GM23338 (cell line): ENCODE results near the gene DIAPH1.

Experiments used
- CREB1 ChIP-seq: fragments of 250-450 bp; sonication (Bioruptor Pico); IDR thresholded peaks from 2 replicates; pipeline ENCODE4 v1.5.0; 2020; ENCODE audit warnings: low read depth, mild to moderate bottlenecking, moderate library complexity
- EZH2 ChIP-seq: fragments of 200-600 bp; sonication (generic); IDR thresholded peaks from one replicate; pipeline ENCODE4 v1.8.0; 2017; ENCODE audit warnings: antibody characterized with exemption, mild to moderate bottlenecking, low read depth; ENCODE audit not compliant: unreplicated experiment
- EZH2phosphoT487 ChIP-seq: fragments of 200-600 bp; sonication (generic); IDR thresholded peaks from one replicate; pipeline ENCODE4 v1.8.1; 2018; ENCODE audit warnings: antibody characterized with exemption; ENCODE audit not compliant: unreplicated experiment
- JUNB ChIP-seq: IDR thresholded peaks from one replicate; pipeline ENCODE4 v1.6.1; 2016; ENCODE audit warnings: antibody characterized with exemption; ENCODE audit not compliant: unreplicated experiment
- POLR2AphosphoS5 ChIP-seq: IDR thresholded peaks from 2 replicates; pipeline ENCODE4 v1.6.1; 2016; ENCODE audit warnings: antibody characterized with exemption, low read depth
- ZNF331 ChIP-seq: fragments of 250-450 bp; sonication (Bioruptor Pico); IDR thresholded peaks from 2 replicates; pipeline ENCODE4 v1.5.0; 2020; ENCODE audit warnings: low read depth, mild to moderate bottlenecking, moderate library complexity
- TF ChIP-seq, protein P1 (sequence below), 2 experiments: fragments of 200-600 bp in 1 of 2; sonication (generic) in 1 of 2; conservative IDR thresholded peaks; 2 replicates each; pipeline versions ENCODE4 v1.5.1 to v1.6.1; 2016 to 2017; ENCODE audit warnings: antibody characterized with exemption in 2 of 2, low read depth in 2 of 2, mild to moderate bottlenecking in 2 of 2, moderate library complexity in 1 of 2
- TF ChIP-seq, protein P2 (sequence below): IDR thresholded peaks from one replicate; pipeline ENCODE4 v1.6.1; 2018; ENCODE audit warnings: antibody characterized with exemption; ENCODE audit not compliant: unreplicated experiment

DNA sequence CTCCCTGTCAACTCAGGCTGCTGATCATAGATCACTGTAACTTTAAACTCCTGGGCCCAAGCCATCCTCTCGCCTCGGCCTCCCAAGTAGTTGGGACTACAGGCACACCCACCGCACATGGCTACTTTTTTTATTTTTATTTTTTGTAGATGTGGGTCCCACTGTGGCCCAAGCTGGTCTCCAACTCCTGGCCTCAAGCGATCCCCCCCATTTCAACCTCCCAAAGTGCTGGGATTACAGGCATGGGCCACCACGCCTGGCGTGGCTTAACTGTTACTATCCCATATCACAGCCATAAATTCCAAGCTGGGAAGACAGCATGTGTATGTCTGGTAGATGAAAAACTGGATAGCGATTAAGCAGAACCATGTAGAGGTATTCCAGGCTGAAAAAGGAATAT is 16.8 kb upstream of the DIAPH1 start:
- TF ChIP-seq, protein P1, sequence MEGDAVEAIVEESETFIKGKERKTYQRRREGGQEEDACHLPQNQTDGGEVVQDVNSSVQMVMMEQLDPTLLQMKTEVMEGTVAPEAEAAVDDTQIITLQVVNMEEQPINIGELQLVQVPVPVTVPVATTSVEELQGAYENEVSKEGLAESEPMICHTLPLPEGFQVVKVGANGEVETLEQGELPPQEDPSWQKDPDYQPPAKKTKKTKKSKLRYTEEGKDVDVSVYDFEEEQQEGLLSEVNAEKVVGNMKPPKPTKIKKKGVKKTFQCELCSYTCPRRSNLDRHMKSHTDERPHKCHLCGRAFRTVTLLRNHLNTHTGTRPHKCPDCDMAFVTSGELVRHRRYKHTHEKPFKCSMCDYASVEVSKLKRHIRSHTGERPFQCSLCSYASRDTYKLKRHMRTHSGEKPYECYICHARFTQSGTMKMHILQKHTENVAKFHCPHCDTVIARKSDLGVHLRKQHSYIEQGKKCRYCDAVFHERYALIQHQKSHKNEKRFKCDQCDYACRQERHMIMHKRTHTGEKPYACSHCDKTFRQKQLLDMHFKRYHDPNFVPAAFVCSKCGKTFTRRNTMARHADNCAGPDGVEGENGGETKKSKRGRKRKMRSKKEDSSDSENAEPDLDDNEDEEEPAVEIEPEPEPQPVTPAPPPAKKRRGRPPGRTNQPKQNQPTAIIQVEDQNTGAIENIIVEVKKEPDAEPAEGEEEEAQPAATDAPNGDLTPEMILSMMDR (conservative IDR thresholded peaks at IDR 0.05; ENCODE audit: low read depth in 2 of 2) = no peak
- TF ChIP-seq EZH2 (no peak), CREB1 (CRISPR knock-in tag) (no peak), JUNB (no peak), EZH2phosphoT487 (no peak), ZNF331 (CRISPR knock-in tag) (no peak), POLR2AphosphoS5 (no peak)
- TF ChIP-seq, protein P2, sequence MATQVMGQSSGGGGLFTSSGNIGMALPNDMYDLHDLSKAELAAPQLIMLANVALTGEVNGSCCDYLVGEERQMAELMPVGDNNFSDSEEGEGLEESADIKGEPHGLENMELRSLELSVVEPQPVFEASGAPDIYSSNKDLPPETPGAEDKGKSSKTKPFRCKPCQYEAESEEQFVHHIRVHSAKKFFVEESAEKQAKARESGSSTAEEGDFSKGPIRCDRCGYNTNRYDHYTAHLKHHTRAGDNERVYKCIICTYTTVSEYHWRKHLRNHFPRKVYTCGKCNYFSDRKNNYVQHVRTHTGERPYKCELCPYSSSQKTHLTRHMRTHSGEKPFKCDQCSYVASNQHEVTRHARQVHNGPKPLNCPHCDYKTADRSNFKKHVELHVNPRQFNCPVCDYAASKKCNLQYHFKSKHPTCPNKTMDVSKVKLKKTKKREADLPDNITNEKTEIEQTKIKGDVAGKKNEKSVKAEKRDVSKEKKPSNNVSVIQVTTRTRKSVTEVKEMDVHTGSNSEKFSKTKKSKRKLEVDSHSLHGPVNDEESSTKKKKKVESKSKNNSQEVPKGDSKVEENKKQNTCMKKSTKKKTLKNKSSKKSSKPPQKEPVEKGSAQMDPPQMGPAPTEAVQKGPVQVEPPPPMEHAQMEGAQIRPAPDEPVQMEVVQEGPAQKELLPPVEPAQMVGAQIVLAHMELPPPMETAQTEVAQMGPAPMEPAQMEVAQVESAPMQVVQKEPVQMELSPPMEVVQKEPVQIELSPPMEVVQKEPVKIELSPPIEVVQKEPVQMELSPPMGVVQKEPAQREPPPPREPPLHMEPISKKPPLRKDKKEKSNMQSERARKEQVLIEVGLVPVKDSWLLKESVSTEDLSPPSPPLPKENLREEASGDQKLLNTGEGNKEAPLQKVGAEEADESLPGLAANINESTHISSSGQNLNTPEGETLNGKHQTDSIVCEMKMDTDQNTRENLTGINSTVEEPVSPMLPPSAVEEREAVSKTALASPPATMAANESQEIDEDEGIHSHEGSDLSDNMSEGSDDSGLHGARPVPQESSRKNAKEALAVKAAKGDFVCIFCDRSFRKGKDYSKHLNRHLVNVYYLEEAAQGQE = no peak
